ENCODE data around the gene UBR3. TPM values are rescaled to one million over a fixed set of nuclear protein-coding genes. Genes with fewer than 3 reads are reported as not detected.

The UBR3 gene
- polyA plus RNA-seq, 1 donor from 2014 or later: 75.2 TPM

DNA sequence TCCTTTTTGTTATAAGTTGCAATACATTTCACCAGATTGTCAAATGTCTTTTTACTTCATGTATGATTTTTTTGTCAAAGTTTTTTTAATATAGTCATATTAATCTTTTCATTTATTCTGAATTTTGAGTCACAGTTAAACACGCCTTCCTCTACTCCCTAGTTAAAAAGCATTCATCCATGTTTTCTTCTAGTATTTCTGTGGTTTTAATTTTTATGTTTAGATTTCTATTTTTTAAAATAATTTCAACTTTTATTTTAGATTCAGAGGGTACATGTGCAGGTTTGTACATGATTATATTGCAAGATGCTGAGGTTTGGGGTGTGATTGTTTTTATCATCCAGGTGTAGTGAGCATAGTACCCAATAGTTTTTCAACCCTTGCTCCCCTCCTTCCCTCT, 204.0 kb downstream of the UBR3 start:
- Histone ChIP-seq H4K20me1 (ENCODE audit: insufficient read depth) (no peaks in the 10 kb centered on the region), H3K9me3 (ENCODE audit: low read length) (no peaks in the 10 kb centered on the region)
- no peak for TF ChIP-seq TAF1 (IDR thresholded peaks at IDR 0.05; ENCODE audit: low read depth)
- TF ChIP-seq MXI1 (conservative IDR thresholded peaks at IDR 0.05; ENCODE audit: poor library complexity, severe bottlenecking): no peak
- TF ChIP-seq POLR2AphosphoS5 (IDR thresholded peaks at IDR 0.05): no peak
- no peak for TF ChIP-seq SMC3 (conservative IDR thresholded peaks at IDR 0.05; ENCODE audit: poor library complexity)
- TF ChIP-seq EZH2 (IDR thresholded peaks at IDR 0.05; ENCODE audit: borderline replicate concordance, insufficient read depth, low read length, poor library complexity, severe bottlenecking): no peak
- no peak for TF ChIP-seq RAD21 (conservative IDR thresholded peaks at IDR 0.05)
- TF ChIP-seq, protein P1, sequence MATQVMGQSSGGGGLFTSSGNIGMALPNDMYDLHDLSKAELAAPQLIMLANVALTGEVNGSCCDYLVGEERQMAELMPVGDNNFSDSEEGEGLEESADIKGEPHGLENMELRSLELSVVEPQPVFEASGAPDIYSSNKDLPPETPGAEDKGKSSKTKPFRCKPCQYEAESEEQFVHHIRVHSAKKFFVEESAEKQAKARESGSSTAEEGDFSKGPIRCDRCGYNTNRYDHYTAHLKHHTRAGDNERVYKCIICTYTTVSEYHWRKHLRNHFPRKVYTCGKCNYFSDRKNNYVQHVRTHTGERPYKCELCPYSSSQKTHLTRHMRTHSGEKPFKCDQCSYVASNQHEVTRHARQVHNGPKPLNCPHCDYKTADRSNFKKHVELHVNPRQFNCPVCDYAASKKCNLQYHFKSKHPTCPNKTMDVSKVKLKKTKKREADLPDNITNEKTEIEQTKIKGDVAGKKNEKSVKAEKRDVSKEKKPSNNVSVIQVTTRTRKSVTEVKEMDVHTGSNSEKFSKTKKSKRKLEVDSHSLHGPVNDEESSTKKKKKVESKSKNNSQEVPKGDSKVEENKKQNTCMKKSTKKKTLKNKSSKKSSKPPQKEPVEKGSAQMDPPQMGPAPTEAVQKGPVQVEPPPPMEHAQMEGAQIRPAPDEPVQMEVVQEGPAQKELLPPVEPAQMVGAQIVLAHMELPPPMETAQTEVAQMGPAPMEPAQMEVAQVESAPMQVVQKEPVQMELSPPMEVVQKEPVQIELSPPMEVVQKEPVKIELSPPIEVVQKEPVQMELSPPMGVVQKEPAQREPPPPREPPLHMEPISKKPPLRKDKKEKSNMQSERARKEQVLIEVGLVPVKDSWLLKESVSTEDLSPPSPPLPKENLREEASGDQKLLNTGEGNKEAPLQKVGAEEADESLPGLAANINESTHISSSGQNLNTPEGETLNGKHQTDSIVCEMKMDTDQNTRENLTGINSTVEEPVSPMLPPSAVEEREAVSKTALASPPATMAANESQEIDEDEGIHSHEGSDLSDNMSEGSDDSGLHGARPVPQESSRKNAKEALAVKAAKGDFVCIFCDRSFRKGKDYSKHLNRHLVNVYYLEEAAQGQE (IDR thresholded peaks at IDR 0.05; ENCODE audit: borderline replicate concordance): no peak
- TF ChIP-seq, protein P2, sequence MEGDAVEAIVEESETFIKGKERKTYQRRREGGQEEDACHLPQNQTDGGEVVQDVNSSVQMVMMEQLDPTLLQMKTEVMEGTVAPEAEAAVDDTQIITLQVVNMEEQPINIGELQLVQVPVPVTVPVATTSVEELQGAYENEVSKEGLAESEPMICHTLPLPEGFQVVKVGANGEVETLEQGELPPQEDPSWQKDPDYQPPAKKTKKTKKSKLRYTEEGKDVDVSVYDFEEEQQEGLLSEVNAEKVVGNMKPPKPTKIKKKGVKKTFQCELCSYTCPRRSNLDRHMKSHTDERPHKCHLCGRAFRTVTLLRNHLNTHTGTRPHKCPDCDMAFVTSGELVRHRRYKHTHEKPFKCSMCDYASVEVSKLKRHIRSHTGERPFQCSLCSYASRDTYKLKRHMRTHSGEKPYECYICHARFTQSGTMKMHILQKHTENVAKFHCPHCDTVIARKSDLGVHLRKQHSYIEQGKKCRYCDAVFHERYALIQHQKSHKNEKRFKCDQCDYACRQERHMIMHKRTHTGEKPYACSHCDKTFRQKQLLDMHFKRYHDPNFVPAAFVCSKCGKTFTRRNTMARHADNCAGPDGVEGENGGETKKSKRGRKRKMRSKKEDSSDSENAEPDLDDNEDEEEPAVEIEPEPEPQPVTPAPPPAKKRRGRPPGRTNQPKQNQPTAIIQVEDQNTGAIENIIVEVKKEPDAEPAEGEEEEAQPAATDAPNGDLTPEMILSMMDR (IDR thresholded peaks at IDR 0.05; ENCODE audit: poor library complexity, severe bottlenecking): no peak
- no peak for TF ChIP-seq EP300 (conservative IDR thresholded peaks at IDR 0.05; ENCODE audit: poor library complexity, severe bottlenecking)

DNA sequence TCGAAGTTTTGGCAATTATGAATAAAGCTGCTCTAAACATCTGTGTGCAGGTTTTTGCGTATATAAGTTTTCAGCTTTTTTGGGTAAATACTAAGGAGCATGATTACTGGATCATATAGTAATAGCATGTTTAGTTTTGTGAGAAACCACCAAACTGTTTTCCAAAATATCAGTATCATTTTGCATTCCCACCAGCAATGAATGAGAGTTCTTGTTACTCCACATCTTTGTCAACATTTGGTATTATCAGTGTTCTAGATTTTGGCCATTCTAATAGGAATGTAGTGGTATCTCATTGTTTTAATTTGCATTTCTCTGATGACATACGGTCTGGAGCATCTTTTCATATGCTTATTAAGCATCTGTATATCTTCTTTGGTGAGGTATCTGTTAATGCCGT, 207.3 kb downstream of the UBR3 start:
- peaks cover 5% of the 10 kb centered on the region for H3K36me3 ChIP-seq (ENCODE audit: insufficient read depth, low read length)
- no peak overlapping the region for H3K9ac ChIP-seq (ENCODE audit: low read length)
- no peaks in the 10 kb centered on the region for H4K20me1 ChIP-seq (ENCODE audit: insufficient read depth)
- H3F3A ChIP-seq (ENCODE audit: insufficient read depth, low read length, poor library complexity, severe bottlenecking): no peaks in the 10 kb centered on the region
- TF ChIP-seq RAD21 (conservative IDR thresholded peaks at IDR 0.05) (no peak), EP300 (conservative IDR thresholded peaks at IDR 0.05; ENCODE audit: poor library complexity, severe bottlenecking) (no peak)
- H3K4me3 ChIP-seq (ENCODE audit: low read length): no peak overlapping the region
- H3K9me3 ChIP-seq (ENCODE audit: low read length): no peaks in the 10 kb centered on the region
- H3K79me2 ChIP-seq (replicated peaks; ENCODE audit: insufficient read depth, low read length): no peaks in the 10 kb centered on the region
- no peaks in the 10 kb centered on the region for H3K27me3 ChIP-seq (ENCODE audit: insufficient read depth, low read depth, low read length)
- no peak overlapping the region for H3K4me2 ChIP-seq (ENCODE audit: low read length)
- no peak overlapping the region for H2AFZ ChIP-seq (ENCODE audit: low read depth, low read length)
- H3K9me2 ChIP-seq (ENCODE audit: insufficient read depth, low read length): no peaks in the 10 kb centered on the region
- no peak overlapping the region for H3K27ac ChIP-seq (ENCODE audit: low read length)

More for the DNA sequence above, 204.0 kb downstream of the UBR3 start:
- no peak overlapping the region for H3K4me3 ChIP-seq (ENCODE audit: low read length)
- peaks cover 5% of the 10 kb centered on the region for H3K36me3 ChIP-seq (ENCODE audit: insufficient read depth, low read length)
- no peak overlapping the region for H3K4me2 ChIP-seq (ENCODE audit: low read length)
- no peaks in the 10 kb centered on the region for H3K27me3 ChIP-seq (ENCODE audit: insufficient read depth, low read depth, low read length)
- no peaks in the 10 kb centered on the region for H3F3A ChIP-seq (ENCODE audit: insufficient read depth, low read length, poor library complexity, severe bottlenecking)
- H3K9ac ChIP-seq (ENCODE audit: low read length): no peak overlapping the region
- H3K79me2 ChIP-seq (replicated peaks; ENCODE audit: insufficient read depth, low read length): no peaks in the 10 kb centered on the region
- no peaks in the 10 kb centered on the region for H3K9me2 ChIP-seq (ENCODE audit: insufficient read depth, low read length)
- H2AFZ ChIP-seq (ENCODE audit: low read depth, low read length): no peak overlapping the region
- no peak overlapping the region for H3K27ac ChIP-seq (ENCODE audit: low read length)

DNA sequence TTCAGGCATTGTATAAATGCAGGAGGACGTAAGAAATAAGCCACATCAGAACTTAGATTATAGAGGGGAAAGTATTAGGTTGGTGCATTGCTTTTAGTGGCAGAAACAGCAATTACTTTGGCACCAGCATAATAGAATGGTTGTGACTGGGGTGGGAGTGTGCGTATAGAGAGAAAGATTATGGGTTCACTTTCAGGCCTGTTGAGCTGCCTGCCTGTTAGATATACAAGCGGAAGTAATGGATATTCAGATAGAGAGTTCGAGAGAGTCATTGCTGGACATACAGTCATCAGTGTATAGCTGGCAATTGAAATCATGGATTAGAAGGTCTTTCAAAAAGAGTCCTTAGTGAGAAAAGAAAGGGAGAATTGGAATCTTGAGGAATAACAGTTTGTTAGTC, 211.5 kb downstream of the UBR3 start:
- Histone ChIP-seq H3K9ac (ENCODE audit: low read length) (no peak overlapping the region), H3K9me2 (ENCODE audit: insufficient read depth, low read length) (no peaks in the 10 kb centered on the region), H3F3A (ENCODE audit: insufficient read depth, low read length, poor library complexity, severe bottlenecking) (no peaks in the 10 kb centered on the region), H3K36me3 (ENCODE audit: insufficient read depth, low read length) (no peaks in the 10 kb centered on the region), H3K9me3 (ENCODE audit: low read length) (no peaks in the 10 kb centered on the region), H3K27me3 (ENCODE audit: insufficient read depth, low read depth, low read length) (no peaks in the 10 kb centered on the region), H4K20me1 (ENCODE audit: insufficient read depth) (no peaks in the 10 kb centered on the region), H3K4me2 (ENCODE audit: low read length) (no peak overlapping the region), H3K4me3 (ENCODE audit: low read length) (no peak overlapping the region), H2AFZ (ENCODE audit: low read depth, low read length) (no peak overlapping the region), H3K27ac (ENCODE audit: low read length) (no peak overlapping the region), H3K79me2 (replicated peaks; ENCODE audit: insufficient read depth, low read length) (no peaks in the 10 kb centered on the region)
- TF ChIP-seq, protein P2 (IDR thresholded peaks at IDR 0.05; ENCODE audit: poor library complexity, severe bottlenecking): no peak
- TF ChIP-seq MXI1 (conservative IDR thresholded peaks at IDR 0.05; ENCODE audit: poor library complexity, severe bottlenecking): no peak
- TF ChIP-seq EZH2 (IDR thresholded peaks at IDR 0.05; ENCODE audit: borderline replicate concordance, insufficient read depth, low read length, poor library complexity, severe bottlenecking): no peak
- TF ChIP-seq POLR2AphosphoS5 (IDR thresholded peaks at IDR 0.05): peak; percentile 81
- no peak for TF ChIP-seq RAD21 (conservative IDR thresholded peaks at IDR 0.05)
